Hematopoietic multipotent progenitor cell treated with erythropoietin and hydrocortisone succinate and interleukin-3 and kit ligand, for 6 days (in vitro differentiated cells): Measurements from ENCODE around the gene CCDC61.

ENCODE experiments used
- DNase-seq: peaks from one replicate; pipeline ENCODE4 v3.0.0-alpha.2; 2015

Gene CCDC61

DNA sequence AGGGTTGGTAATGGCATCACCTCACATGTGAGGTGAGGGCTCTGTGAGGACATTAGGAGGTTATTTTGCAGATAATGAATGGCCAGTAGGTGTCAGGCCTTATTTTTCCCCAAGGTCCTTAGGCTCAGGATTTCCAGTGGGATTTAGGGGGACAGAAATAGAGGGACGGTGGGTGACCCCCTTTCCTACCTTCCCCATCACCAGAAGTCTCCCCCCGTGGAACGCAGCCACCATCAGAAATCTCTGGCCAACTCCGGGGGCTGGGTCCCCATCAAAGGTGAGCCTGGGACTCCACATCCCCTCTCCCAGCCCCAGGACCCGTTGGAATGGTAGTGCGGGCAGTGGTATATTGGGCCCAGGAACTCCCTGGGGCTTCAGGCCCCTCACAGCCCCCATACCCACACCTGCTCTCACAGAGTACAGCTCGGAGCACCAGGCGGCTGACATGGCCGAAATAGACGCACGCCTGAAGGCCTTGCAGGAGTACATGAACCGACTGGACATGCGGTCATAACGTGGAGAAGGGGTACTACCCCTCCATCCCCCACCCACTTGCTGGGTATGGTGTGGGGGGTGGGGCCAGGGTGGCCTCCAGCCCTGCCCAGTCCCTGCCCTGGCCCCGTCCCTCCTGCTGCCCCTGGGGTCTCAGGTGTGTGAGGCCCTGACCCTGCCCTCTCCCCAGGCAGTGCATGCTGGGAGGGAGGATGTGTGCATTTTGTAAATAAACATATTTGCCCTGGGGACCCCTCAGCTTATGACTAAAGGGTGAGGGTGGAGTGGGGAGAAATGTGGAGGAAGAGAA lies 22.8 kb downstream of the CCDC61 start:
- no peak for DNase-seq

DNA sequence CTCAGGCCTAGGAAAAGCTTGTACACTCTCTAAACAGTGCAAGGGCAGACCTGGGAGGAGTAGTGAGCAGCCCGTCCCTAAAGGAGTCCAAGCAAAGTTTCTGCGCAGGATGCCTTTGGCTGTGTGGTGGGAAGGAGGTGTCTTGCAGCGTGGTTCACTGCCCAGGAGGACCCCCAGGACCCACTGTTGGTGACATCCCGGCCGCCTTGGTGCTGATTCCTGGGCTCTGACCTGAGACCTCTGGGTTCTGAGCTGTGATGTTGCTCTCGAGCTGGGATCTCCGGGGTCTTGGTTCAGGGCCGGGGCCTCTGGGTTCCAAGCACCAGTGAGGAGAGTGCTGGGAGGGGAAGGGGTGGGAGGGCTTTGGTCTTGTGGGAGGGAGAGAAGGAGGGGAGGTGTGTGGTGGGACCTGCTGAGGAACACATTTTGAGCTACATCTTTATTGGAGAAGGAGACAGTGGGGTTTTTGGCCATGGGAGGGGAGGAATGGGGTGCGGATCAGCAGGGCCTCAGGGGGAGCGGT lies 23.5 kb downstream of the CCDC61 start:
- DNase-seq: no peak

DNA sequence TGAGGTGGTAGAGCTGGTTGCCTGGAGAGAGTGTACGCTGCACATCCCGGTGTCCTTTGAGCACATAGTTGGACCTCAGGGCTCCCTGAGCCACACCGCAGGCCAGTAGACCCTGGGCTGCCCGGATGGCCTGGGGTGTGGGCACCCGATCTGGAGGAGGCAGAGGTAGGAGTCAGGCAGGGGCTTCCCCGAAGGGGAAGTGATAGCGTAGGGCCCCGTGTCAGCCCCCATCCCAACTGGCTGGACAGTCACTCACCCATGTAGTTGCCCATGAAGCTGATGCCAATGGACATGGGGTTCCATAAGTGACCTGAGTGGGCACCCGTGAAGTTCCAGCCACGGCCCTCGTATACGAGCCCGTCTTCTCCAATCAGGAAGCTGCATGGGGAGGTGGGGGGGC lies 24.0 kb downstream of the CCDC61 start:
- no peak for DNase-seq

DNA sequence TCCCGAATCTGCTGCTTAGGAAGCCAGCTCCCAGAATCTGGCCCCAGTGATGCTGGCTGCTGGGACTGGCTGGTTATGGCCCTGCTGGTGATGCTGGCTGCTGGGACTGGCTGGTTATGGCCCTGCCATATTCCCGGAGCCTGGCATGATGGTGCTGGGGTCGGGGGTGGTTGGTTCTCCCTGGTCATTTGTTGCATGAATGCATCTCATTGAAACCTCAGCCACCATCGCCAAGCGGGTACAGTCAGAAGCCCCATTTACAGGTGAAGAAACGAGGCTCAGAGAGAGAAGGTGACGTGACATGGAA lies 25.5 kb downstream of the CCDC61 start:
- DNase-seq: no peak

DNA sequence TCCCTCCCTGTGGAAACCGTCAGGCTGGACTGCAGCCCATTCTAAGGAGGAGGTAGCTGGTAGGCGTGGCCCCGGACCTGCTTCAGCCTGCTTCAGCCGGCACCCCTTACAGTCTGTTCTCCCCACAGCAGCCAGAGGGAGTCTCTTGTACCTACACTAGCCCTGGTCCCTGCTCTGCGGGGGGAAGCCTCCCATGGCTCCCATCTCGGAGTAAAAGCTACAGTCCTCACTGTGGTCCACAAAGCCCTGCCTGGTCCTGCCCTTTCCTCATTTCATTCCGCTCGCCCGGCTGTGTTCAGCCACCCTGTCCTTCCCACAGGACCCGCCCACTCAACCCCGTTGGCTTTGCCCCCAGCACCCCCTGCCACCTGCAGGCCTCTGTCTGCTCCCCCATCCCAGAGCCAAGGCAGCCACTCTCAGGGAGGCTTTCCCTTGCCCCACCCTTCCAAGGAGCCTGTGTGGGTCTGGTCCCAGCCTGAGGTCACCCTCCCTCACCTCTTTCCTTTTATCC lies 26.3 kb downstream of the CCDC61 start:
- DNase-seq: no peak

DNA sequence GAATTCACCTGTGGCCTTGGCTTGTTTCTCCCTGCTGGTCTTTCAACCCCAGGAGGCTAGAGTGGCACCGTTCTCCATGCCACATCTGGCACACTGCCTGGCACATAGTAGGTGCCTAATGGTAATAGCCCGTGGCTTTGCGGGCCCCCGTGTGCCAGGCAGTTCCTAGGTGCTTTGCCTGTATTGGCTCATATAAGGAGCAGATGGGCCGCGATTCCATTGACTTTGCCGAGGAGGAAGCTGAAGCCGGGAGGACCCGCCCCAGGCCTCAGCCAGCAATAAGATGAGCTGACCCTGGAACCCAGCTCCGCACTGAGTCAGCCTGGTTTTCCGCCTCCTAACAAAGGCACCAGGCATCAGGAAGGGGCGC lies 26.8 kb downstream of the CCDC61 start:
- no peak for DNase-seq

DNA sequence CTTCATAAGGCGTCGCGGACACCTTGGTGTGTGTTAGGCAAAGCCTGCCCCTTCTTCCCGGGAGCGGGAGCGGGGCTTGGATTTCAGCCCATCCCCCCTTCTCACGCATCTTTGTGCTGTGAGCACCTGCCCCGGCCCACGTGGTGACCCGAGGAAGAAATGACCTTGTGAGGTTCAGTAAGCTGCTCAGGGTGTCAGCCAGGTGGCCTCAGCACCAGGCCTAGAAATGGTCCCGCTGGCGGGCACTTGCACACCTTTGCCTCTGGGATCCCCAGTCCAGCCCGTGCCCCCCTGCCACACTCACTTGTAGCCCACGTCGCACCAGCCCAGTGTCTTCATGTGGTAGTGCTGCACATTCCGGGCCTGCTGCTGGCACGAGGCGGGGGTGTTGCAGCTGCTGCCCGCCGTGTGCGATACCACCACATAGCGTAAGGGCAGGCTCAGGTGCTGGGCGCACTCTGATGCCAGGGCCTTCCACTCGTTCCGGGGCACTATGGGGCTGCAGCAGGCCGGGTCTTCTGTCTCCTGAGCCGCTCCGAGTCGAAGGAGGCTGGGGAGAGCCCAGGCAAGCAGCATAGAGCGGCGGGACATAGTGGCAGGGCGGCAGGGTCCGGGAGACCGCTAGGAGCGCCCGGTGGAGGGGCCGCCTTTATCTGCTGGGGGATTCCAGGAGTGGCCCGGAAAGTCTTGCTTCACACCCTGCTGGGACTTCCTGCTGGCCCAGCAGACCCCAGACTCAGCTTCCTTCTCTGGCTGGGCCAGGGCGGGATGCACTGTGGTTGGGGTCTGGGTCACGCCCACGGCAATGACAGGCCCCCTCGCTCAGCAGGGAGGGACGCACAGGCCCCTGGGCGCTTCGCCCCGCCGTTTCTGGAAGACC lies 27.4 kb downstream of the CCDC61 start, which contains the start of gene PGLYRP1:
PGLYRP1 (minus strand) TSS at position 623 of the 880 bp plus-strand sequence; CDS start at position 591, 32 bp downstream.
- no peak for DNase-seq

DNA sequence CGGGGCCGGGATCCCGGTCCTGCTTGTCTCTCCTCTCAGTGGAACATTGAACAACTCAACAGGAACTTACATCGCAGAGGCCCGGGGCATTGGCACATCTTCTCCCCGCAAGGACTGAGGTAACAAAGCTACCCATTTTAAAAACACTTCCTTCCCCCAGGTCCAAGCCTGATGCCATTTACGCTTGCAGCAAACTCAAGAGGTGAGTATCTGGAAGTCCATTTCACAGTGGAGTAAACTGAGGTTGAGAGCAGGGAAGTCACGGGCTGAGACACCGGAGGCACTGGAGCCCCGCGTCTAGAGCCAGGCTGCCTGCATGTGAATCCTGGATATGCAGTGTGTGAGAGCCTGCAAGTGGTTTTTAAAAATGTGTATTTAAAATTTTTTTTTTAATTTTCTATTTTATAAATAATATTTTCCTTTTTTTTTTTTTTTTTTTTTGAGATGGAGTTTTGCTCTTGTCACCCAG lies 28.1 kb downstream of the CCDC61 start:
- DNase-seq: no peak

DNA sequence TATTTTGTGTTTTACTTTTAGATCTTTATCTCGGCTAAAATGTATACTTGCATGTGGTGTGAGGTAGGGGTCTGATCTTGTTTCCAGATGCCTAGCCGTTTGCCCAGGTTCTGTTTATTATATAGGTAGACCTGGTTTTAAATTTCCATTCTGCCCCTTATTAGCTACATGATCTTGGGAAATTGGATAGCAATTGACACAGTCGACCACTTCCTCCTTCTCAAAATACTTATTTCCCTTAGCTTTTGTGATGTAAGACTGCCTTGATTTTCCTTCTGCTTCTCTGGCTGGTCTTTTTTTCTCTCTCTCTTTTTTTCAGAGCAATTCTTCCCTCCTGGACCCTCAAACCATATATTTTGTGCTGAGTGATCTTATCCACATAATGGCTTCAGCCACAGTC lies 30.6 kb downstream of the CCDC61 start:
- no peak for DNase-seq

DNA sequence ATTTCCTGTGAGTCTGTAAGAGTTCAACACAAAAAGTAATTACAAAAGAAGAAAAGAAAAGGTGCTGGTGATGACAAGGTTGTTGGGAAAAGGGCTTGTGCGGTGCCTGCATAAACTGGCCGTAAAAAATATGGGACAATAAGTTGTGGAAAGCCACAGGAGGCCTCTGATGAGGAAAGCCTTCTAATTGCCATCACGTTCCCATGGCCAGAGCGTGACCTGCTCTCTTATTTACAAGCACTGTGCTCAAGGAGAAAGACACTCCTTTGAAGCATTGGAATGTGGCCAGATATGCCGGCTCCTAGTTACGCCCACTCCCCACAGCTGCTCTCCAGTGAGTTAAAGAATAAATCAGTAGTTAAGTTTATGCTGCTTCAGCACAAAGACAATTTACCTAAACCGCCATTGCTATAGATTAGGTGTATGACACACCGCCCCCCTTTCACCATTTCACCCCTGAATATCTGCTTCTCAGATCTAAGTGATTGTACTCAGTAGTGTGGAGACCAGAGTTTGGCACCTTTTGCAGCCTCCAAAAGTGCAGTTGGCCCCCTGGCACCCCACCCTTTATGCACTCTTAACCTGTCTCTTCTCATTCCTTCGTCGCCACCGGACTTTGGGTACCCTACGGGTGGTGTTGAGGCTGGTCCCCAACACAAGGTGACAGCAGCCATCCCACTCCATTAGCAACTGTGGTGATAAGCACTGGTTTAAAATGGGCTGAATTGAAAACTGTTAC lies 35.7 kb downstream of the CCDC61 start:
- DNase-seq: no peak

DNA sequence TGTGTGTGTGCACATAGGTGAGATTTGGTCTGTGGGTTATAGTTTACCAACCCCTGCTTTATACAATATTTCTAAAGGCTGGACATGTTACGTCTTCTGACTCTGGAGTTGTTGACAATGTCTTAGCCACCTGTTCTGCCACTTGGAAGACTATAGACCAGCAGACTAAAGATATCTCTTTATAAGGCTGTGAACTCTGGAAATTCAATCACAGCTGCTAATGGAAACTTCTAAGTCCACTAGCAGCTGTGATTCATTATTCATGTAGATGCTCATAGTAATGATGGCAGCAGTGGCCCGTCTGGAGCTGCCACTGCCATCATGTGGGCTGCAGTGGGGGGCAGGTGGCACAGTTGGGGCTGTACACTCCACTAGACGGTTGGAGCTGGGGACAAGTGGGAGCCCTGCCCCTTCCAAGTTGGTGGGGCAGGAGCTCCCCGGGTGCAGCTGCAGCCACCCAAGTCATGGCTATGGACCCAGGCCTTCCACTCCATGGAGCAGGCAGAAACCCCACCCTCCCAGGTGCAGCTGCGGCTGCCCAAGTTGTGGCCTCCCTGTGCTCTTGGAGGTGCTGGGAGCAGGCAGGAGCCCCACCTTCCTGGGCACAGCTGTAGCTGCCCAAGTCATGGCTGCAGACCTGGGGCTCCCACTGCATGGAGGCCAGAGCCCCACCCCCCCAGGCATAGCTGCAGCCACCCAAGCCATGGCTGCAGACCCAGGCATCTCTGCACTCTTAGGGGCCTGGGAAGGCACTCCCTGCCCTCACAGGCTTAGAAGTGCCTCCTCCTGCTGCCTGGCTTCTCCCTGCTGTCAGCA lies 36.7 kb downstream of the CCDC61 start:
- DNase-seq: no peak

DNA sequence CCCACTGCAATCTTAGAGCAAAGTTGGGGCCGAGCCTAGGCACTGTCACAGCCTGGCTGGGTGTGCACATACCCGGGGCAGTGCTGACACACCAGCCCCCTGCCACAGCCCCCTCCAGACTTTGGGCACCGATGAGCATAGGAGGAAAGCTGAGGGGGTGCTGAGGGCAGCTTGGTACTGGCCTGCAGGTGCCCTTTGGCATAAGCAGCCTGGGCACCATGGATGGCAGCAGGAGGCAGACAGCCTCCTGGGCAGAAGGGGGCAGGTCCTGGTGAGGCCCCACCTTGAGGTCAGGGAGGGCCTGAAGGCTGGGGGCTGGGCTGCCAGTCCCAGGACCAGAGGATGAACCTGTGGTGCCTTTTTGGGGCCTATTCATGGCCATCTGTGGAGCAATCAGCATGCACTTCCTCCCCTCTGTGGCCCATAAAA lies 37.3 kb downstream of the CCDC61 start:
- DNase-seq: no peak

DNA sequence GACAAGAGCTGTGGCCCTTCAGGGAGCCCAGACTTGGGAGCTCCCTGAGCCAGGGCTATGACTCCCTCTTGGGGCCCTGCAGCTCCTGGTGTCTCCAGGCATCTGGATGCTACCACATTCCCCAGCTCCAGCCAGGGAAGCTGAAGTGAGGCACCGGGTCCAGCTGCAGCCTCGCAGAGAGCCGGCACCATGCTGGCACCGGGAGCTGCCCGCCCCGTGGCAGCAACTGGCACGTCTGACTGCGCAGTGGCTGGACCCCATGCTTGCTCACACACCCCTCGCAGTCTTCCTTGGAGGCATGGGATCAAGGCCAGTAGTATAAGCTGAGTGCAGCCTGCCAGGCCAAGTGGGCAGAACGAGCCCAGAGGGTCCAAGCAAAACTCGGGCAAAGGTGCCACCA lies 38.1 kb downstream of the CCDC61 start:
- DNase-seq: no peak

DNA sequence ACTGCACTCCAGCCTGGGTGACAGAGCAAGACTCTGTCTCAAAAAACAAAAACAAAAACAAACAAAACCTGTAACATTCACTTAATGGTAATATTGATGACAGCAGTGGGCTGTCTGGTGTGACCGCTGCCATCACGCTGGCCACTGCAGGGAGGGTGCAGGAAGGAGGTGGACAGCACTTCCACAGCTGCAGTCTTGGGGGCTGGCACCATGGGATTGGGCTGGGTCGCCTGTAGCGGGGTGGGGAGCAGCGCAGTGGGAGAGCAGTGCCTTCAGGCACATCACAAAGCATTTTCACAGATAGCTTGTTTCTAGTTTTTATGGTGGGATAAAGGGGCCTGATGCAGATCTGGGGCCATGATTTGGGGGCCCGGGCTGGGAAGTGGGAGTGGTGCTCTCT lies 40.3 kb downstream of the CCDC61 start:
- no peak for DNase-seq

DNA sequence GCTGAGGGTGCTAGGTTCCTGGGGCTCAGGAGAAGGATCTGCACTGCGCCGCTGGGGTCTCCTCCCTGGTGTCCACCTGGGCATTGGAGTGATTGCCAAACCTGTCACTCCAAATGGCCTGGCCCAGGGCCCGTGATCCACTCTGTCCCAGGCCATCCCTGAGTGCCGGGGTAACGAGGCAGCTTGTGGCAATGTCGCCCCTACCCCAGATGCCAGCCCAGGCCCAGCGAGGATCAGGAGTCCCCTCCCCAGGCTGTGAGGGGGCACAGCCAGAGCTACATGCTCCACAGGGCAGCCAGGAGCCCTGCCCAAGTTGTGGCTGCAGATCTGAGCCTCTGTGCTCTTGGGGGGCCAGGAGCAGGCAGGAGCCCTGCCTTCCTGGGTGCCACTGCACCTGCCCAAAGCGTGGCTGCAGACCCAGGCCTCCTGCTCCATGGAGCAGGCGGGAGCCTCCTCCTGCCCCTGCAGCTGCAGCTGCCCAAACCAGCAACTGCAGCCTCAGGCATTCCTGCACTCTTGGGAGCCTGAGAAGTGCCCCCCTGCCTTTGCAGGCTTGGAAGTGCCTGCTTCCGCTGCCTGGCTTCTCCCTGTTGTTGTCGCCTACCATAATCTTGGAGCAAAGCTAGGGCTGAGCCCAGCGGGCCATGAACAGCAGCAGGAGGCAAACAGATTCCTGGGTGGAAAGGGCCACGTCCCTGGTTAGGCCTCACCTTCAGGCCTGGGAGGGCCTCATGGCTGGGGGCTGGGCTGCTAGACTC lies 40.9 kb downstream of the CCDC61 start:
- DNase-seq: no peak

DNA sequence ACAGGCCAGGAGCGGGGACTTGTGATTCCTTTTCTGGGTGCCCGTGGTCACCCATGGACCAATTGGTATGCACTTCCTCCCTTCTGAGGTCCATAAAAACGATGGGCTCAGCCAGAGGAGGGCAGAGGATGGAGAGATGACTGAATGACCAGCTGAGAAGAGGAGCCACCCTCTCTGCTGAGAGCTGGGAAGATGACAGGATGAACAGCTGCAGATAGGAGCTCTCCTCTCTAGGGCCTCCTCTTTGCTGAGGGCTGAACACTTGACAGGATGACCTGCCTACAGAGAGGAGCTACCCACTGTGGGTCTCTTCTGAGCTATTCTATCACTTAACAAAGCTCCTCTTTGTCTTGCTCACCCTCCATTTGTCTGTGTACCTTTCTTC lies 41.5 kb downstream of the CCDC61 start:
- DNase-seq: no peak

DNA sequence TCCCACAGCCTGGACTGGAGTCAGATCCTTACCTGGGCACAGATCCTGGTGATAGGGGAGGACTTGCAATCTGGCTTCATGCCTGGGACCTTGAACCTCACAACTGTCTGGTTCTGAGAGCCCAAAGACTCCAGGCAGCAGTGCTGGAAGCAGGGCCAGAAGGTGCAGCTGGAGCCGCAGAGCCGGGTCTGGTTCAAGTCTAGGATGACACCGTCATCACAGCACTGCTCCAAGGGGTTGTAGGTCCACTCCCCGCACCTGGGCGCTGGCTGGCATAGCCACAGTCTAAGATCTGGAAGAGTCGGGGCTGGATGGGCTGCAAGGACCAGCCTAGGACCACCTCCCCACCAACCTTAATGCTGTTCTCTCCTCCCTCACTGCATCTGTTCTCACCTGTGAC lies 44.9 kb downstream of the CCDC61 start:
- DNase-seq: no peak

DNA sequence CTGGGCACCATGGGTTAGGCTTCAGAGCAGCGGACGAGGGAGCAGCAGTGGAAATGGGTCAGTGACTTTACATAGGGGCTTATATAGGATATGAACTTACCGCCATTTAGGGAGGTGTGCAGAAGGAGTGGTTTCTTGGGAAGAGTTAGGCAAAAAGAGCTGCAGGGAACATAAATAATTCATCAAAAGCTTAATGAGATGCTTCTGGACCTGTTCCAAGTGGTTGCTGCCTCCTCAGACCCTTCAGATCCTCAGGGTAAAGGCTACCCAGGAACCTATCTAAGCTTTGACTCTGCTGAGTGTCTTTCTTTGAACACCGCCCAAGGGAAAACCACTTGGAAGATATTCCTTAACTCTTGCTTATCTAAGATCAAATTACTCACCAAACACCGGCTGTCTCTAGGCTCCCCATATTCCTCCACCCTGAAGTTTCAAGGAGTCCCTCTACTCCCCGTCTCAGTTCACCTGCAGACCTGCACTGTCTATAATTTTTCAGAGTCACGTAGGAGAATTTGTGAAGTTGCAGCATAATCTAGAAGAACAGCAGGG lies 45.8 kb downstream of the CCDC61 start, which contains the start of gene IGFL4:
IGFL4 (minus strand) TSS at position 51 of the 549 bp plus-strand sequence; CDS start at position 11, 40 bp downstream.
- no peak for DNase-seq

DNA sequence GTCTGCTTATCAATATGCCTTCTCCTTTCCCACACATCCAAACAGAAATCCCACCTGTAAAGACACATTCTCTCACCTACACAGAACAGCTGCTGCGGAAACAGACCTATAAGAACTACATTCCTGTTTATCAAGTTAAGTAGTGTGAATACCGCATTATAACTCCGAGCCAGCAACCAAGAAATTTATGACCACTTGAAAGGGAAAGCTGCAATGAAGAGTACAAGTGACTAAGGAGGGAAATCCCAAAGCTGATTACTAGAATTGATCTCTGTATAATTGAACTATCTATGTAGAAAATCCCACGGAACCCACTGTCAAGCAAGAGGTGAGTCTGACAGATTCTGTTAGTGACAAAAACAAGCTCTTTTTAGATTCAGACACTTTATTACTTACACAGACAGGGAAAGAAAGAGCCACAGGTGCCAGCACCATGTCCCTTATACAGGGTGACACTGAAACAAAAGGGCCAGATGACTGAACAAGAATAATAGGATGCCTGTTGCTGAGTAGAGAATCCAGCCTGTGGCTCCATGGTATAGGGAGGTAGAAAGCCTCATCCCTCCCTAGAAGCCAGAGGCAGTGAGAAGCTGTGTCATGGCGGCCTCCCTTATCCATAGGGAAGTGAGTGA lies 47.1 kb downstream of the CCDC61 start:
- DNase-seq: no peak

DNA sequence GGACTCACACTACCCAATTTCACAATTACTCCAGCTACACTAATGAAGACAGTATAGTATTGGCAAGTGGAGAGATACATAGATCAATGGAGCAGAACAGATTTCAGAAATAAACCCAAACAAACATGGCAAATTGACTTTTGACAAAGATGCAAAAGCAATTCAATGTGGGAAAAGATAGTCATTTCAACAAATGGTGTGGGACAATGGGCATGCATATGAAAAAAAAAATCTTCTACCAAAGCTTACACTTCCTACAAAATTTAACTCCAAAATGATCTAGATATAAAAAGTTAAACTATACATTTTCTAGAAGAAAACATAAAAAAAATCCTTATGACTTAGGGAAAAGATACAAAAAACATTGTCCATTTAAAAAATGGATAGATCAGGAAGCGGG lies 48.3 kb downstream of the CCDC61 start:
- no peak for DNase-seq
